Endothelial cell (in vitro differentiated cells): Measurements from ENCODE around the gene RNF10. TPM values are rescaled to one million over a fixed set of nuclear protein-coding genes. Genes with fewer than 3 reads are reported as not detected.

ENCODE experiments used
- DNase-seq: peaks from one replicate; pipeline ENCODE4 v3.0.0; 2021; ENCODE audit warnings: low spot score
- H3K27ac Mint-ChIP-seq: one replicate; pipeline ENCODE4 v1.8.0; 2021; ENCODE audit warnings: mixed read lengths, inconsistent platforms; ENCODE audit not compliant: unreplicated experiment
- H3K27me3 Mint-ChIP-seq: one replicate; pipeline ENCODE4 v1.8.0; 2021; ENCODE audit warnings: mild to moderate bottlenecking, moderate library complexity, mixed read lengths, inconsistent platforms; ENCODE audit not compliant: unreplicated experiment
- H3K36me3 Mint-ChIP-seq: one replicate; pipeline ENCODE4 v1.8.0; 2021; ENCODE audit warnings: mild to moderate bottlenecking, low read depth, mixed read lengths, inconsistent platforms; ENCODE audit not compliant: unreplicated experiment
- H3K4me1 Mint-ChIP-seq: one replicate; pipeline ENCODE4 v1.8.0; 2021; ENCODE audit warnings: mild to moderate bottlenecking, mixed read lengths, inconsistent platforms; ENCODE audit not compliant: unreplicated experiment
- H3K4me3 Mint-ChIP-seq: one replicate; pipeline ENCODE4 v1.8.0; 2021; ENCODE audit warnings: mild to moderate bottlenecking, mixed read lengths, inconsistent platforms; ENCODE audit not compliant: unreplicated experiment
- H3K9me3 Mint-ChIP-seq: one replicate; pipeline ENCODE4 v1.8.0; 2021; ENCODE audit warnings: mixed read lengths, inconsistent platforms; ENCODE audit not compliant: unreplicated experiment
- CTCF ChIP-seq: fragments of 200-600 bp; sonication (generic); IDR thresholded peaks from one replicate; pipeline ENCODE4 v1.5.0; 2021; ENCODE audit warnings: antibody characterized with exemption; ENCODE audit not compliant: unreplicated experiment
- total RNA-seq: library from RNA; stranded (reverse); fragmentation: NEBNext Ultra II Directional; extraction: Animal tissue kit (Norgen Biotek cat#: 25700); gene quantifications from one replicate; pipeline ENCODE4 v1.2.1, GENCODE V29; 2021; ENCODE audit not compliant: unreplicated experiment

Gene RNF10
- total RNA-seq, 1 donor from 2014 or later: 157 TPM

- DNase-seq: no peak
- H3K4me3 Mint-ChIP-seq: no peak overlapping the region
- no peaks in the 10 kb centered on the region for H3K9me3 Mint-ChIP-seq
- H3K36me3 Mint-ChIP-seq: peaks cover 21% of the 10 kb centered on the region
- H3K27me3 Mint-ChIP-seq: peaks cover 9% of the 10 kb centered on the region
- no peak overlapping the region for H3K27ac Mint-ChIP-seq
- TF ChIP-seq CTCF: no peak
- peaks cover 14% of the 10 kb centered on the region for H3K4me1 Mint-ChIP-seq
Observed at GRCh38 chr12:120490325-120490724, 43.8 kb upstream of the RNF10 start.

GRCh38 chr12:120490833-120491512 is 43.2 kb upstream of the RNF10 start:
- Mint-ChIP-seq H3K4me1 (peaks cover 14% of the 10 kb centered on the region), H3K27ac (no peak overlapping the region), H3K27me3 (peaks cover 10% of the 10 kb centered on the region), H3K4me3 (no peak overlapping the region), H3K9me3 (no peaks in the 10 kb centered on the region), H3K36me3 (peaks cover 21% of the 10 kb centered on the region)
- no peak for DNase-seq
- TF ChIP-seq CTCF: no peak

GRCh38 chr12:120495186-120495730 is 38.9 kb upstream of the RNF10 start:
- H3K27ac Mint-ChIP-seq: peak overlapping the region; percentile 90
- peaks cover 5% of the 10 kb centered on the region for H3K27me3 Mint-ChIP-seq
- no peak for TF ChIP-seq CTCF
- no peaks in the 10 kb centered on the region for H3K9me3 Mint-ChIP-seq
- no peak for DNase-seq
- peak overlapping the region; percentile 99 for H3K4me3 Mint-ChIP-seq
- peaks cover 22% of the 10 kb centered on the region for H3K4me1 Mint-ChIP-seq
- H3K36me3 Mint-ChIP-seq: peaks cover 21% of the 10 kb centered on the region

DNA sequence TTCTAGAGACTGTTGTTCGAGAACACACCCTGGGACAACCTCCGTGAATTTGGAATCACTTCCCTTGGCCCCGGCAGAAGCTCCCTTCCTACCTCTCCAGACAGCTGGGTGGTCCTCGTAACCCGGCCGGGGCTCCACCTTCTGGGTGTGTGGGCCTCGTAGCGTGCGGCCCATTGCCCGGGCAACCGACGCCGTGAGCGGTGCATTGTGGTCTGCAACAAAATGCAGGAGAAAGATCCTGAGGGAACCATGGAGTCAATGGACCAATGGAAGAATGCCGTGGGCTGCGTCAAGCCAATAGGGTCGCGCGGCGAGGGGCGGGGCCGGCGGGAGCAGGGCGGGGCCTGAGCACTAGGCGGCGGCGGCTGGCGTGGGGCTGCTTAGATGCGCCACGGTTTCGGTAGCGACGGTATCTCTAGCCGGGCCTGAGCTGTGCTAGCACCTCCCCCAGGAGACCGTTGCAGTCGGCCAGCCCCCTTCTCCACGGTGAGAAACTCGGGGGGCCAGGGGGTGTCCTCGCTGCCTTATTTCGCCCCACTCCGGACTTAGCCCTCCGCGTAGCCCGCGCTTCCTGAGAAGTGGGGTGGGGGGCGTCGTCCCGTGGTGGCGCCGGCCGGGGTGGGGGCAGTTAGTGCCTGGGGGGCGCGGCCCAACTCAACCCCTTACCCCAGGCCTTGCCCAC is 38.3 kb upstream of the RNF10 start, which contains the start of gene DYNLL1:
DYNLL1 (plus strand) TSS at position 383 of the 682 bp plus-strand sequence. CDS start 309 bp downstream, outside the sequence.
- TF ChIP-seq CTCF: no peak
- H3K27me3 Mint-ChIP-seq: peaks cover 5% of the 10 kb centered on the region
- H3K27ac Mint-ChIP-seq: peak within 1 kb of the TSS; percentile 90
- peak; percentile 98 for DNase-seq
- peaks cover 21% of the 10 kb centered on the region for H3K36me3 Mint-ChIP-seq
- H3K4me3 Mint-ChIP-seq: peak within 1 kb of the TSS; percentile 99
- H3K9me3 Mint-ChIP-seq: no peaks in the 10 kb centered on the region
- peaks cover 22% of the 10 kb centered on the region for H3K4me1 Mint-ChIP-seq
